Hepatocyte (in vitro differentiated cells): ENCODE results near the gene GLIPR2. TPM values are rescaled to one million over a fixed set of nuclear protein-coding genes. Genes with fewer than 3 reads are reported as not detected.
"Not testable (repeated sequence)": the region's sequence is repeated elsewhere in the genome, so short reads cannot be mapped to it uniquely, and the experiment has no call there.

Experiments
- DNase-seq: peaks from one replicate; pipeline ENCODE4 v3.0.0-alpha.2; 2016; ENCODE audit warnings: low spot score
- H2AFZ ChIP-seq: fragments of 200-600 bp; sonication (generic); 2 replicates; pipeline ENCODE4 v1.6.0; 2016; ENCODE audit warnings: antibody characterized with exemption, mild to moderate bottlenecking
- H3K27ac ChIP-seq: fragments of 200-600 bp; sonication (generic); 2 replicates; pipeline ENCODE4 v1.5.1; 2016; ENCODE audit warnings: mild to moderate bottlenecking
- H3K27me3 ChIP-seq: fragments of 200-600 bp; sonication (generic); 2 replicates; pipeline ENCODE4 v1.6.1; 2016
- H3K36me3 ChIP-seq: fragments of 200-600 bp; sonication (generic); replicated peaks from 2 replicates; pipeline ENCODE4 v1.5.1; 2016; ENCODE audit warnings: low read depth; ENCODE audit not compliant: insufficient read depth
- H3K4me1 ChIP-seq: fragments of 200-600 bp; sonication (generic); 2 replicates; pipeline ENCODE4 v1.5.1; 2016; ENCODE audit warnings: mild to moderate bottlenecking, moderate library complexity; ENCODE audit not compliant: insufficient read depth
- H3K4me2 ChIP-seq: fragments of 200-600 bp; sonication (generic); 2 replicates; pipeline ENCODE4 v1.6.0; 2016
- H3K4me3 ChIP-seq: fragments of 200-600 bp; sonication (generic); 2 replicates; pipeline ENCODE4 v1.5.1; 2016; ENCODE audit warnings: mild to moderate bottlenecking
- H3K79me2 ChIP-seq: fragments of 200-600 bp; sonication (generic); 2 replicates; pipeline ENCODE4 v1.6.0; 2017; ENCODE audit warnings: mild to moderate bottlenecking
- H3K9me2 ChIP-seq: fragments of 200-600 bp; sonication (generic); replicated peaks from 2 replicates; pipeline ENCODE4 v1.6.0; 2017; ENCODE audit warnings: mild to moderate bottlenecking; ENCODE audit not compliant: insufficient read depth
- H3K9me3 ChIP-seq: fragments of 200-600 bp; sonication (generic); 2 replicates; pipeline ENCODE4 v1.5.1; 2016; ENCODE audit warnings: low read depth, mild to moderate bottlenecking
- H4K20me1 ChIP-seq: fragments of 200-600 bp; sonication (generic); 2 replicates; pipeline ENCODE4 v1.6.0; 2016; ENCODE audit warnings: mild to moderate bottlenecking; ENCODE audit not compliant: insufficient read depth, poor library complexity, severe bottlenecking
- CTCF ChIP-seq: fragments of 200-600 bp; sonication (generic); IDR thresholded peaks from 2 replicates; pipeline ENCODE4 v1.5.1; 2016; ENCODE audit warnings: antibody characterized with exemption, mild to moderate bottlenecking; ENCODE audit not compliant: poor library complexity
- EZH2 ChIP-seq: fragments of 200-600 bp; sonication (generic); IDR thresholded peaks from 2 replicates; pipeline ENCODE4 v1.6.1; 2016; ENCODE audit warnings: antibody characterized with exemption, mild to moderate bottlenecking, borderline replicate concordance
- EZH2phosphoT487 ChIP-seq: fragments of 200-600 bp; sonication (generic); IDR thresholded peaks from one replicate; pipeline ENCODE4 v1.6.1; 2018; ENCODE audit warnings: antibody characterized with exemption, mild to moderate bottlenecking, low read depth, moderate library complexity; ENCODE audit not compliant: unreplicated experiment, severe bottlenecking
- WGBS: methylation state at CpG from one replicate; pipeline ENCODE4 v1.1.6; 2016; ENCODE audit warnings: low lambda C conversion rate; ENCODE audit errors: missing lambda C conversion rate; 5-methylcytosine and 5-hydroxymethylcytosine counted together
- polyA plus RNA-seq: library from polyadenylated mRNA; unstranded; fragments of >200 nt; fragmentation: Nextera tagmentation; extraction: Ambion mirVana; gene quantifications from 2 replicates; pipeline ENCODE4 v1.2.1, GENCODE V29; 2016
- total RNA-seq: library from RNA; depleted of rRNA; stranded (reverse); fragments of >200 nt; gene quantifications from 2 replicates; pipeline ENCODE4 v1.2.3, GENCODE V29; 2014

Gene GLIPR2
- total and polyA plus RNA-seq, 2 experiments from 2014 or later: 12.6 to 14.1 TPM

GRCh38 chr9:36128349-36128748 lies 8.2 kb upstream of the GLIPR2 start:
- no peaks in the 10 kb centered on the region for H3K4me1 ChIP-seq
- no peak for TF ChIP-seq CTCF
- no peak for TF ChIP-seq EZH2phosphoT487
- TF ChIP-seq EZH2: no peak
- no peak overlapping the region for H2AFZ ChIP-seq
- H4K20me1 ChIP-seq: no peaks in the 10 kb centered on the region
- H3K4me3 ChIP-seq: no peak overlapping the region
- H3K9me2 ChIP-seq: no peaks in the 10 kb centered on the region
- no peaks in the 10 kb centered on the region for H3K36me3 ChIP-seq
- no peaks in the 10 kb centered on the region for H3K79me2 ChIP-seq
- no peaks in the 10 kb centered on the region for H3K9me3 ChIP-seq
- H3K27me3 ChIP-seq: no peaks in the 10 kb centered on the region
- no peak overlapping the region for H3K27ac ChIP-seq
- WGBS: 75% methylated on average over 8 of the region's 8 CpGs
- DNase-seq: no peak
- H3K4me2 ChIP-seq: no peak overlapping the region

- Histone ChIP-seq H2AFZ (no peak overlapping the region), H3K27ac (no peak overlapping the region), H3K36me3 (no peaks in the 10 kb centered on the region), H3K79me2 (no peaks in the 10 kb centered on the region), H3K4me3 (no peak overlapping the region), H3K4me1 (no peaks in the 10 kb centered on the region), H4K20me1 (no peaks in the 10 kb centered on the region), H3K9me2 (no peaks in the 10 kb centered on the region), H3K4me2 (no peak overlapping the region), H3K27me3 (peaks cover 2% of the 10 kb centered on the region), H3K9me3 (no peaks in the 10 kb centered on the region)
- TF ChIP-seq EZH2: no peak
- no peak for TF ChIP-seq EZH2phosphoT487
- DNase-seq: no peak
- WGBS: 94% methylated on average over 12 of the region's 12 CpGs
Observed at GRCh38 chr9:36129139-36129538, 7.4 kb upstream of the GLIPR2 start.

GRCh38 chr9:36131666-36132065 lies 4.9 kb upstream of the GLIPR2 start:
- not testable (repeated sequence) for DNase-seq, H2AFZ ChIP-seq, H3K4me3 ChIP-seq, H3K4me1 ChIP-seq, H4K20me1 ChIP-seq, H3K79me2 ChIP-seq, H3K4me2 ChIP-seq, H3K9me3 ChIP-seq, H3K9me2 ChIP-seq, H3K27ac ChIP-seq, H3K36me3 ChIP-seq
- H3K27me3 ChIP-seq: peaks cover 17% of the 10 kb centered on the region
- 91% methylated on average over 7 of the region's 7 CpGs for WGBS

GRCh38 chr9:36132086-36132485 lies 4.4 kb upstream of the GLIPR2 start:
- peaks cover 19% of the 10 kb centered on the region for H3K27me3 ChIP-seq
- H3K9me2 ChIP-seq: no peaks in the 10 kb centered on the region
- H2AFZ ChIP-seq: no peak overlapping the region
- H3K36me3 ChIP-seq: no peaks in the 10 kb centered on the region
- H3K79me2 ChIP-seq: no peaks in the 10 kb centered on the region
- 57% methylated on average over 3 of the region's 3 CpGs for WGBS
- H3K27ac ChIP-seq: no peak overlapping the region
- no peak overlapping the region for H3K4me2 ChIP-seq
- no peak overlapping the region for H3K4me3 ChIP-seq
- H3K9me3 ChIP-seq: no peaks in the 10 kb centered on the region
- no peak for DNase-seq
- H3K4me1 ChIP-seq: peaks cover 5% of the 10 kb centered on the region
- TF ChIP-seq EZH2: no peak
- H4K20me1 ChIP-seq: no peaks in the 10 kb centered on the region

- H3K4me2 ChIP-seq: no peak overlapping the region
- H3K4me3 ChIP-seq: no peak overlapping the region
- no peak for TF ChIP-seq EZH2
- TF ChIP-seq CTCF: no peak
- TF ChIP-seq EZH2phosphoT487: no peak
- WGBS: 36% methylated on average over 8 of the region's 9 CpGs
- H2AFZ ChIP-seq: no peak overlapping the region
- no peak overlapping the region for H3K27ac ChIP-seq
- H4K20me1 ChIP-seq: no peaks in the 10 kb centered on the region
- H3K9me2 ChIP-seq: no peaks in the 10 kb centered on the region
- H3K36me3 ChIP-seq: no peaks in the 10 kb centered on the region
- no peak for DNase-seq
- H3K27me3 ChIP-seq: peaks cover 35% of the 10 kb centered on the region
- no peaks in the 10 kb centered on the region for H3K9me3 ChIP-seq
- H3K79me2 ChIP-seq: no peaks in the 10 kb centered on the region
- peaks cover 9% of the 10 kb centered on the region for H3K4me1 ChIP-seq
Observed at GRCh38 chr9:36134761-36135505, 1.6 kb upstream of the GLIPR2 start.
